ENCODE data around the gene IGFN1.

GRCh38 chr1:201253411-201253810 is 62.8 kb downstream of the IGFN1 start:
- TF ChIP-seq EZH2 (IDR thresholded peaks at IDR 0.05; ENCODE audit: low read depth, unreplicated experiment): no peak
- TF ChIP-seq REST (IDR thresholded peaks at IDR 0.05; ENCODE audit: unreplicated experiment): no peak
